Stimulated activated CD4-positive, alpha-beta T cell treated with anti-CD3 and anti-CD28 coated beads, Interleukin-1b, Interleukin-23, amount 100 ng/mL, for 24 hours (primary cell): ENCODE data around the gene TMBIM4.
A peak's percentile ranks its signal among the peaks of the same experiment; 100 is the strongest.
"Not testable (repeated sequence)": the region's sequence is repeated elsewhere in the genome, so short reads cannot be mapped to it uniquely, and the experiment has no call there.

ENCODE experiments used
- DNase-seq, 4 experiments: peaks; one replicate each; pipeline ENCODE4 v3.0.0-alpha.2; 2020; ENCODE audit warnings: low read depth in 4 of 4, low spot score in 1 of 4

Gene TMBIM4, protein sequence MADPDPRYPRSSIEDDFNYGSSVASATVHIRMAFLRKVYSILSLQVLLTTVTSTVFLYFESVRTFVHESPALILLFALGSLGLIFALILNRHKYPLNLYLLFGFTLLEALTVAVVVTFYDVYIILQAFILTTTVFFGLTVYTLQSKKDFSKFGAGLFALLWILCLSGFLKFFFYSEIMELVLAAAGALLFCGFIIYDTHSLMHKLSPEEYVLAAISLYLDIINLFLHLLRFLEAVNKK

GRCh38 chr12:66169221-66170170 is at the start of gene TMBIM4:
Gene TMBIM4, minus strand, starts transcription at chr12:66169996. Its CDS starts 45 bp downstream, at chr12:66169951.
- peak; percentile 61 to 82 (median 74) for DNase-seq

GRCh38 chr12:66217342-66217917 is 47.6 kb upstream of the TMBIM4 start:
- no peak for DNase-seq

DNA sequence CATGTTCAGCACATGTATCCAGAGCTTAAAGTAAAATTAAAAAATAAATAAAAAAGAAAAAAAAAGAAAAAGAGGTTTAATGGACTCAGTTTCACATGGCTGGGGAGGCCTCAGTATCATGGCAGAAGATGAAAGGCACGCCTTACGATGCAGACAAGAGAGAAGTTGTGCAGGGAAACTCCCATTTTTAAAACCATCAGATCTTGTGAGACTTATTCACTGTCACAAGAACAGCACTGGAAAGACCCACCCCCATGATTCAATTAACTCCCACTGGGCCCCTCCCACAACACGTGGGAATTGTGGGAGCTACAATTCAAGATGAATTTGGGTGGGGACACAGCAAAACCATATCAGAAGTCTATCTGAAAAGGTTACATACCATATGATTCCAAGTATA is 43.2 kb upstream of the TMBIM4 start:
- not testable (repeated sequence) for DNase-seq

DNA sequence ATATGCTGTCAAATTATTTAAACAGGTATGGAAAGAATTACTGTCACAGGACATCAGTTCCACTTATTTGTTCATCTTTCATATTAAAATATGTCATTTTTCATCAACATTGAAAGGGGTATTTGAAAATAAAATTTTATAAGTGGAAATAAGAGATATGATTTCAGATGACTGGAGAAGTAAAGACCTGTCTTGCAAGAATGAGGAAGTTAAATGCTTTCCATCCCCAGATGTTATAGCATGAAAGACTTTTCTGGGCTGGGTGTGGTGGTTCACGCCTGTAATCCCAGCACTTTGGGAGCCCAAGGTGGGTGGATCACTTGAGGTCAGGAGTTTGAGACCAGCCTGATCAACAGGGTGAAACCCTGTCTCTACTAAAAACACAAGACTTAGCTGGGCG is 41.8 kb upstream of the TMBIM4 start:
- not testable (repeated sequence) for DNase-seq

GRCh38 chr12:66210840-66211239 is 41.0 kb upstream of the TMBIM4 start:
- DNase-seq: no peak

DNA sequence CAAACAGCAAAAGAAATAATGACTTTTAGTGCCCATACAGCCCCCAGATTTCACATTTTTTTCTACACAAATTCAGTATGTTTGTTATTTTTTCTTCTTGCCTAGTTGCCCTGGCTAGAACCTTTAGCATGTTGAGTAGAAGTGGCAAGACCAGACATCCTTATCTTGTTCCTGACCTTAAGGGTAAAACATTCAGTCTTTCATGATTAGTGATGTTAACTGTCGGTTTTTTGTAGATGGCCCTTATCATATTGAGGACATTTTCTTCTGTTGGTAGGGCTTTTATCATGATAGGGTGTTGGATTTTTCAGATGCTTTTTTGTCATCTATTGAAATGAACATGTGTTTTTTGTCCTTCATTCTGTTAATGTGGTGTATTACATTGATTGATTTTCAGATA is 36.3 kb upstream of the TMBIM4 start:
- DNase-seq: no peak

- no peak for DNase-seq
Observed at GRCh38 chr12:66203820-66204219, 34.0 kb upstream of the TMBIM4 start.

DNA sequence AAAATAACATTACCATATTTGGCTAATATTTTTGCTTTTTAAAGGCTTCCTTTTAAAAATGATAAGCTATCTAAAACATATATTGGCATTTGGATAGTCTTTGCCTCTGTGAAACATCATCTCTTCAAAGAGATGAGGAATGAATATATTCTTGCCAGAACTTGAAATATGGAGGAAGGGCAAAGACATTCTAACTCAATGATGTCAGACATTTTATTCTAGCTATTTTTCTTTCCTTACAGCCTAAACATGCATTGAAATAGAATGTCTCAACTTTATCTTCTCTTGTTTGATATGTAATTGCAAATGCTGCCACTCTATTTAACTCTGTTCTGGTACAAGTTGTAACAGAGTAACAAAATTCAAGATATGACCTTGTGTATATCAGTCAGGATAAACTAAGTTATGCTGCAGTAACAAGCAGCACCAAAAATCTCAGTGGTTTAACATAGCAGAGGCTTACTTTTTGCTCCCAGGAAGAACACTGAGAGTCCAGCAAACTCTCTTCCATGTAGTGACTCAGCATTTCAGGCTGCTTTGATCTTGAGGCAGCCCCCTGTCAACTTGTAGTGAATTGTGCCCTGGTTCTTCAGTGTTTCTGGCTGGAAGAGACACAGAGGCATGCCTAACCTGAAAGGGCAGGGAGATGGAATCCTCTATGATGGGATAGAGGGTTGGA is 30.2 kb upstream of the TMBIM4 start:
- DNase-seq: no peak

DNA sequence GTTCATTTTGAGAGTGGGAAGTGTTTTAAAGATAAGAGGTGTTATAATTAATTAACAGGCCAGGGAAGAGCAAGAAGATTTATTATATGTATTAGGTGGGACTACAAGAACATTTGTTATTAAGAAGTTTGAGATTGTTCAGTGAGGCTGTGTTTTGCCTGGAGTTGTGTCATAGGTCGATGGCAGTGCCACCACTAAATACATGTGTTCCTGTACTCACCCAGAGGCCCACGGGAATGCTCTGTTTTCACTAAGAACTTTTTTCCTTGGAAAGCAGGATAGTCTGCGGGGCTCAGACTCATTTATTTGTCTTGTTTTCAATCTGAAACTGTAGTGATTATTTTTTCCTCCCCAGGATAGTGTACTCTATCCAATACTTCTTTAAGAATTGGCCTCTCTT is 29.3 kb upstream of the TMBIM4 start:
- no peak for DNase-seq

GRCh38 chr12:66197495-66197921 is 27.7 kb upstream of the TMBIM4 start:
- no peak for DNase-seq

- no peak for DNase-seq
Observed at GRCh38 chr12:66196806-66197205, 27.0 kb upstream of the TMBIM4 start.

- DNase-seq: no peak
Observed at GRCh38 chr12:66195242-66195641, 25.4 kb upstream of the TMBIM4 start.

DNA sequence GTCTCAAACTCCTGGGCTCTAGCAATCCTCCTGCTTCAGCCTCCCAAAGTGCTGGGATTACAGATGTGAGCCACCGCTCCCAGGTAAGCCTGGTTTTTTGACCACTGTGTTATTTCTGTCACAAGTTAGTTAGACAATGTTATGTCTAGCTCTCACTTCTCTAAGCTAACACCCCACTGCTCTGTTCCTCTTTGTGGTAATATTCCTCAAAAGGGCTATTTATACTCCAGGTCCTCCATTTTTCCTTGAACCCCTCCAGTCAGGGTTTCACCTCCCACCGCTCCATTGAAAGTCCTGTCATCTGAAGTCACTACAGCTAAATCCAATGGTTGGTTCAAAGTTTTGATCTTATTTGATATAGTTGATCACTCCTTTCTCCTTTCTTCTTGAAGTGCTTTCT is 24.3 kb upstream of the TMBIM4 start:
- DNase-seq: no peak

- DNase-seq: no peak
Observed at GRCh38 chr12:66191547-66192126, 21.8 kb upstream of the TMBIM4 start.

GRCh38 chr12:66190519-66191370 is 20.9 kb upstream of the TMBIM4 start:
- DNase-seq: no peak

DNA sequence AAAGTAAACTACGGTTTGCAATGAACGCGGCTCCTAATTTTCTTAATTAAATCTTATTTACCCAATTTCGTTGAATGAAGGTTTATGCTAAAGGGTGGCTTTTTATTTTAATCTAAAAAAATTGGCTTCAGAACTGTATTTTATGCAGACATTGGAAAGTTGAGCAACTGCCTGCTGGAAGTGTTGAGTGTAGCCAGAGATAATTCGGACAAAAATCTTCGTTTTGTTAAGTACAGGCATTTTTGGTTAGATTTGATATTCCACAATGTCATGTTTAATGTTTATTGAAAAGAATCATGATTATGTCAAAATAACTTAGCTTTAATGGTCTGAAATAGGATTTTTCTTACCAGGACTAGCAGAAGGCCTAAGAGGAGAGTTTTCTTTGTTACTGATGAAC is 20.1 kb upstream of the TMBIM4 start:
- DNase-seq: no peak

- DNase-seq: no peak
Observed at GRCh38 chr12:66189486-66189843, 19.7 kb upstream of the TMBIM4 start.

DNA sequence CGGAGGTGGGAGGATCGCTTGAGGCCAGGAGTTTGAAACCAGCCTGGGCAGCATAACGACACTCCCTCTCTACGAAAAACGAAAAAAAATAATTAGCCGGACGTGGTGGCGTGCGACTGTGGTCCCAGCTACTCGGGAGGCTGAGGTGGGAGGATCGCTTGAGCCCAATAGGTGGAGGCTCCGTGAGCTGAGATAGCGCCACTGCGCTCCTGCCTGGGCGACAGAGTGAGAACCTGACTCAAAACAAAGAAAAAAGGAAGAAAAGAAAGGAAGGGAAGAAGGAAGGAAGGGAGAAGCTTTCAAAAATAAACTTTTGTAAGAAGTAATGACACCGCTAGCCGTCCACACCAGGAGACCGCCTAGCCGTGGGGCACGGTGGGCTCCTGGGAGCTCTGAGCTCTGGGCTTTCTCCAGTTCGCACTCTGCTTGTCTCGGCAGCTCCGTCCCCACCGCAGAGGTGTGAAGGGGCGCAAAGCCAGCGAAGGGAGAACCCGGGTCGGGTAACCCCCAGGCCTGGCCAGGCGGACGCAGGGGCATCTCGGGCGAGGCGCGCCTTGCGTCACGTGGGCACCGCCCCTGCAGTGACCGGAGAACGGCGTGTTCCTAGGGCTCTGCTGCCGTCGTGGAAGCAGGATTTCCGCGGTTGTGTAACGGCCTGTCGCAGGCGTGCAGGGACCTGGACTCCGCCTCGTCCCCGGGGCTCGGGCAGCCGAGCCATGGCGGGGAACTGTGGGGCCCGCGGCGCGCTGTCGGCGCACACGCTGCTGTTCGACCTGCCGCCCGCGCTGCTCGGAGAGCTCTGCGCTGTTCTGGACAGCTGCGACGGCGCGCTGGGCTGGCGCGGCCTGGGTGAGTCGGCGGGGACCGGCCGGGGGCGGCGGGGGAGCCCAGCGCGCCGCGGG is 19.0 kb upstream of the TMBIM4 start, which contains the start of gene IRAK3:
Gene IRAK3 (plus strand): TSS at position 631 of the 902 bp plus-strand sequence. CDS start 86 bp downstream, at position 717.
- DNase-seq: no peak

GRCh38 chr12:66187821-66188220 is 18.0 kb upstream of the TMBIM4 start:
- no peak for DNase-seq
